SK-MEL-5 (cell line): ENCODE results near the gene KSR1. TPM values are rescaled to one million over a fixed set of nuclear protein-coding genes. Genes with fewer than 3 reads are reported as not detected.

Source experiments
- DNase-seq: peaks from one replicate; pipeline ENCODE4 v3.0.0-alpha.2; 2016; ENCODE audit warnings: low read depth, low spot score
- in situ Hi-C: cut with HindIII; loops from 2 replicates; pipeline ENCODE4 v1.10.0; 2016; ENCODE audit warnings: low sequenced_read_pairs, high pct_unique_total_duplicates, low pct_unique_long_range_greater_than_20kb
- total RNA-seq: library from RNA; depleted of rRNA; stranded (reverse); fragments of >200 nt; shearing (Covaris generic); gene quantifications from 2 replicates; pipeline ENCODE4 v1.2.3, GENCODE V29; 2014

Gene KSR1
- total RNA-seq, 1 experiment from 2014 or later: 4.4 TPM

DNA sequence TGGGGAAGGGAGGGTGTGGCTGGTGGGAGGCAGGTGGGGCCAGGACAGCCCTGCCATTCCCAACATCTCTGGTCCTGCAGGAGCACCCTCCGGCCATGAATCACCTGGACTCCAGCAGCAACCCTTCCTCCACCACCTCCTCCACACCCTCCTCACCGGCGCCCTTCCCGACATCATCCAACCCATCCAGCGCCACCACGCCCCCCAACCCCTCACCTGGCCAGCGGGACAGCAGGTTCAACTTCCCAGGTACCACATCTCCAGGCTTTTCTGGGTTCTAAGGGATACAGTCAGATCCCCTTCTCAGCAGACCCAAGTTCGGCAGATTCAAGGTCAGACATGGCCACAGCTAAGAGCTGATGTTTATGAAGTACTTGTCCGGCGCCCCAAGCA, 140.9 kb downstream of the KSR1 start:
- in situ Hi-C loops: no loop called here

DNA sequence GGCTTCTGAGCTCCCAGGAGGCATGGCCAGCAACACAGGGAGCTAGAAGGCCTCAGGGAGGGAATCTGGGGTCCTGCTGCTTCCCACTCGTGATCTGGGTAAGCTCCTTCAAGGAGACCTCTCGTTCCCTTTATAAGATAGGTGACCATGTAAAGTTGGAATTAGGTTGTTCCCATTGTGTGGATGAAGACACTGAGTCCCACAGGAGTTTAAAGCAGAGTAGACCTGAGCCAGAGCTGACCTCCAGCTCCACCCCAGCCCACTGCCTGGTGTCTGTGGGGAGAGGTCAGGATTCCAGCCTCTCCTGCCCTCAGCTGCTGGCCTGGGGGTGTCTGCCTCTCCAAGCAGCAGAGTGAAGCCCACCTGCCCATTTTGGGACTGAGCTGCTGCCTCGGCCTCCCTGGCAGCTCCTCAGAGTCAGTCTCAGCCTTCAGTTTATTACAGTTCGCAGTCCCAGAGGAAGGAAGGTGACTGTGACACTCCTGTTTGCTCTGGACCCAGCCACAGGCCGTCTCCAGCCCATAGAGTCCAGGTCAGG, 141.6 kb downstream of the KSR1 start:
- in situ Hi-C loops: no loop called here
- no peak for DNase-seq

More for the DNA sequence above, 140.9 kb downstream of the KSR1 start:
- no peak for DNase-seq

DNA sequence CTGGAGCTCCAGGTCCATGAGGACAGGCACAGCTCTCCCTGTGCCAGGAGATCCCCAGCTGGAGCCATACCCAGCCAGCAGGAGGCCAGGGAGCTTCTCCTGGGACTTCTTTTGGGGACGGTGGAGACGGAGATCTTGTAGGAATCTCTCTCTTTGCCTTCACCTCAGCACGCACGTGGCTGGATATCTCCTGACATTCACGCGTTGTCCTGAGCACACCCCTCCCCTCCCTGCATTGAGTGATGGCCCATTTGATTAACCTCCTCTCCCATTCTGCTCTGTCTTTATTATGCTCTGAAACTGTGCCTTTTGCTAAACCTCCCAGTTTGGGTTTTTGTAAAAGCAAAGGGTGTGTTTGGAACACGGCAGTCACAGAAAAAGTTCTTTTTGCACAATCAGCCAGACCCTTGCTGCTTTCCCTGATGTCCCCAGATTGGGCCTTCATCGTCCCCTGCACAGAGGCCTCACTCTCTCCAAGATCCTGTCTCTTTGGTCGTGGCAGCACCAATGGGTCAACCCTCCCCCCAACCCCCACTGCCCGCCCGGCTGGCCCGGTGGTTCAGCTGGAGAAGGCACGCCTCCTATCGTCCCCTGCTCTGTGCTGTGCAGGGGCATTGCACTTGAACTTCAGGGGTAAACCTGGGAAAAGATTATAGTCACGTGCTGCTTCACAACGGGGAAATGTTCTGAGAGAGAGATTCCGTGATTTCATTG, 142.2 kb downstream of the KSR1 start:
- in situ Hi-C loops: no loop called here
- no peak for DNase-seq

DNA sequence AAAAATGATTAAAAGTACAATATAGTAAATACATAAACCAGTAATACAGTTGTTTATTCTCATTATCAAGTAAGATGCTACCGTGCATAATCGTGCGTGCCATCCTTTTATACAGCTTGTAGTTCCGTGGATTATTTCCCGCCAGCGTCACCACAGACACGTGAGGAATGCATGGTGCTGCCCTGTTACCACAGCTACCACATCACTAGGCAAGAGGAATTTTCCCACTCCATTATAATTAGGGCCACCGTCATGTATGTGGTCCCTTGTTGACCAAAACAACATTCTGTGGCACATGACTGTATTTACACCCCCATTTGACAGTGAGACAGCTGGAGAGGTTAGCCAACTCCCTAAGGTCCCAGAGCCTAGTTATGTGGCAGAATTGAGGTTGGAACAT, 144.2 kb downstream of the KSR1 start:
- in situ Hi-C loops: no loop called here
- DNase-seq: no peak

DNA sequence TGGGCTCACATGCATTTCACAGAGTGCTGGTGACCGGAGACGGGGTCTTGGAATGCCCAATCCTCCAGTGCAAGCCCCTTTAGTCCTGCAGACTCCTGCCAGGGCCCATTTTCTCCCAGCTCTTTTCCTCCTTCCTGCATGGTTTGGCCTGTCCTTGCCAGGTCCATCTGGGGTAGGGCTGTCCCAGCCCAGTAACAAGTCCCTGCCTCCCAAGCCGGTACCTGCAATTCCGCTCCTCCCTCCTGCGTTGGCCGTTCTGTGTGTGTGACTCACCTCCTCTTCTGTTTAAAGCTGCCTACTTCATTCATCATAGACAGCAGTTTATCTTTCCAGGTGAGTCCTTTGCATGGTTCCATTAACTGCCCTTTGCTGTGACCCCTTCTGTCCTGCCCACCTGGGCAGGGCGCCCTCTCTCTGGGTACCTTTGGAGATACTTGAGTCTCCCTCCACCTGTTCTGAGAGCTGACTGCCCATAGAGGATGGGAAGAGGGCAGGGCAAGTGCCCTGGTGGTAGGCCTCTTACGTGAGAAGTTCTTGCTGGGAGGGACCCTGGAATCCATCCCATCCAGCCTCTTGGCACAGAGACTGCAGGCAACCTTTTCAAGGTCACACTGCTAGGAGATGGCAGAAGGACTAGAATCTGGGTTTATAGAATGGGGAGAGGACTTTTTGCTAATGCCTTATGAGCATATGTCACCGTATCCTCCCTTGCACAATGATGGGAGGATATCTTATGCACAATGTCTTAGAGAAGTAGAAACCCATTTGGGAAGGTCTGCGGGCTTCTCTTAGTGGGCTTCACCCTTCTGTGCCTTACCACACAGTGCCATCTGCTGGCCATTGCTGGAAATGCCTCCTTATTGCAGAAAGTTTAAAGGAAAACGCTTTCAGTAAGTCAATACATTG, 145.1 kb downstream of the KSR1 start:
- peak; percentile 79 for DNase-seq
- in situ Hi-C loops: no loop called here

DNA sequence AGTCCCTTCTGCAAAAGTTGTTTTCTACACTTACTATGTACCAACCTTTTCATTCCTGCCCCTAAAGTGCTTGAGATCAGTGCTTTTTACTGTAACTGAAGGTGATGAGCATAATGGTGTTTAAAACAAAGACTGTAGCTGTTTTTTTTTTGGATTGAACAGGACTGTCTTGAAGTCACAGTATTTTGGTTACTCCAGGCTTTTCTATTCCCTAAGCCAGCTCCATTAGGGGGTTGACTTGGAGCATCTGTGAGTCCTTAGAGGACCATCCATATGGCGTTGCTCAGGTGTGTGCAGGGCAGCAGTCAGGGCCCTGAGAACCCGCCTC, 145.7 kb downstream of the KSR1 start:
- in situ Hi-C loops: no loop called here
- DNase-seq: no peak

DNA sequence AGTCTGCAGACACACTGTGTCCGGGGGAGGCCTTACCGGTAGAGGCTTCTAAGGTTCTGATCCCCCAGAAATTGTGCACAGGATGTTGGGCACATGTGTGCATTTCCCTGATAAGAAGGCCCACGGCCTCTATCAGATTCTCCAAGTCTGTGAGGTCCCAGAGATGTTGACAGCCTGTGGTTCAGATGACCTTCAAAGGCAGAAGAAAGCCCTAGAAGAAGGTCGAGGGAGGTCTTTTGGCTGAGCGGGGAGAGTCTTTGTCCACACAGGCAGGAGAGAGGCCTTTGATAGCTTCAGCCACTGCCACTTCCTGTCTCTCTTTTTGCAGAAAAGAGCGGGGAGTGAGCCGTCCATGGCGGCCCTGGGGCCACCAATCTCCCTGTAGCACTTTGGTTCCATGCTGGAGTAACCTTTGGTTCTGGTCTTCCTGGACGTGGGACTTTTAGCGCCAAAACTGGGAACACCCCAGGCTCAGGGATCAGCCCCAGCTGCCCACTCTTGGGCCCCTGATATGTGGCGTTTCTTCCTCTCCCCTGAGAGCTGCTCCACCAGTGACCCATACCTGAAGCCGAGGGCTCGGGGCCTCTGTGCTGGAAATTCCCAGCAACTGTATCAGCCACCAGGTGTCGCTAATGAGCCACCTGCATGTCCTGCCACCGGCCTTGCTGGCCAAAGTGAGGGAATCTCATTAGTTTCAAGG, 146.6 kb downstream of the KSR1 start:
- in situ Hi-C loops: no loop called here
- peak; percentile 76 for DNase-seq

DNA sequence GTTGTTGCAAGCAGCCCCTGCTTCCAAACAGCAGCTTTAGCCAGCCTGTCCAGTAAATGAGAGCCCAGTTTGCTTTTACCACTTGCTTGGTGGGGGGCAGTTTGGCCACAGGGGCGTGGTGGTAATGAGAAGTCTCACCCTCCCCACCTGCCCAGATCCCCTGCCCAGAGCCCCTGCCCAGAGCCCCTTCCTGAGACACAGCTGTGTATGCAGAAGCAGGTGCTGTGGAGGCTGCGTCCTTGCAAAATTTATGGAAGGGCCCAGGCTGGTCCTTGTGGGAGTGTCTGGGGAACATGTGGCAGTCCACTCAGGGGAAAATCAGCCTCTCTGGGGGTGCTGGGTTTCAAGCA, 147.1 kb downstream of the KSR1 start:
- no peak for DNase-seq
- in situ Hi-C loops: no loop called here

DNA sequence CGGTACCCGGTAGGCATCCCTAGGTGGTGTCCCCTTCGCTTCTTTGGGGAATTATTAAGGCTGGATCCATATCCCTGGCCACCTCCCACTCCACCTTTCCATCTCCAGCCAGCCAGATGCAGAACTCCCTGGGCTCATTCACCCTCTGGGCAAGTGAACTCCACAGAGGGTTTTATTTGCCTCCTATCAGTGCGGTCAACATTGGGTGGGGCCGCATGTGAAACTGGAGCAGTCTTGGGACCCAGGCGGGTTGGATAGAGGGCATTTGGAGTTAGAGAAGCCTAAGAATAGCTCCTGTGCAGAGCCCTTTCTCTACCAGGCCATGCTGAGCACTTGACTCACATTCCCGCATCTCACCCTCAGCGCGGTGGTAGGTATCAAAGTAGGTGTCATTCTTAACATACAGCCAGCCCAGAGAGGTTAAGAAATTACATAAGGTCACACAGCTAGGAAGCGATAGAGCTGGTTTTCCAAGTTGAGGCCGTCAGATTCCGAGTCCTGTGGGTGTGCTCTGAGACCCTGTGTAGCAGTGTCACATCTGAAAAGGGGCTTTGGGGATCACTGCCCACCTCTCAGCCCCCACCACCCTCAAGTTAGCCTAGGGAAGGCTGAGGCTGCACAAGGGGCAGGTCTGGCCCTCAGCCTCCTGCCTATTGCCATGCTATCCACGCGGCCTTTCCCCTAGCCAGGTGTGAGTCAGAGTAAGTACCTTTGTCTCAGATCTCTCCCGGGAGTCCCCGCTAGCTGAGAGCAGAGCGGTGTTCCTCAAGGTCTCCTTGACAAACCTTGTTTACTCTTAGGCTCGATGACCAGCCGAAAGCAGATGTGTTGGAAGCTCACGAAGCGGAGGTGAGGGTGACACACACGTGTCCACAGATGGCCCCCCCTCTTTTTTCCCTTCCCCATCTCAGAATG, 147.9 kb downstream of the KSR1 start:
- in situ Hi-C loops: no loop called here
- no peak for DNase-seq

DNA sequence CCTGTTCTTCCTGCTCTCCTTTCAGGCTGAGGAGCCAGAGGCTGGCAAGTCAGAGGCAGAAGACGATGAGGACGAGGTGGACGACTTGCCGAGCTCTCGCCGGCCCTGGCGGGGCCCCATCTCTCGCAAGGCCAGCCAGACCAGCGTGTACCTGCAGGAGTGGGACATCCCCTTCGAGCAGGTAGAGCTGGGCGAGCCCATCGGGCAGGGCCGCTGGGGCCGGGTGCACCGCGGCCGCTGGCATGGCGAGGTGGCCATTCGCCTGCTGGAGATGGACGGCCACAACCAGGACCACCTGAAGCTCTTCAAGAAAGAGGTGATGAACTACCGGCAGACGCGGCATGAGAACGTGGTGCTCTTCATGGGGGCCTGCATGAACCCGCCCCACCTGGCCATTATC, 149.2 kb downstream of the KSR1 start:
- in situ Hi-C loops: no loop called here

DNA sequence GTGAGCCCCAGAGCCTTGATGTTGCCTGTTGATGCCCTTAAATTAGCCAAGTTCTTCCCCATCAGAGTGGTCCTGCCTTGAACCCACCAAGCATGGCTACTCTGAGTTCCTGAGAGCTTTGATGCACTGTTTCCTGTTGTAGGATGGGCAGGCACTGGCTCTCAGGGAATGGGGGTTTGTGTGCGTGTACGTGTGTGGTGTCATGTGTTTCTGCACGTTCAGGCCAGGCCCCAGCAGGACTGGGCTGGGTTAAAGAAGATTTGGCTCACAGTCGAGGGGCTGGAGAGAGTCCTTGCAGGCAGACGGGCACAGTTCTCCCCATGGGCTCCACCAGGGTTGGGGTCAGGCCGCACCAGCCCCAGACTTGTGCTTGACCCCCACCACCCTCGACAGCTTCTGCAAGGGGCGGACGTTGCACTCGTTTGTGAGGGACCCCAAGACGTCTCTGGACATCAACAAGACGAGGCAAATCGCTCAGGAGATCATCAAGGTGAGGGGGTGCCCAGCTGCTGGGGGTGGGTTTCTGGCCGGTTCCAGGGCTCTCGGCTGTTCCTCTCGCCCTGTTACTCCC, 151.4 kb downstream of the KSR1 start:
- in situ Hi-C loops: no loop called here
- no peak for DNase-seq

More for the DNA sequence above, 149.2 kb downstream of the KSR1 start:
- DNase-seq: no peak

DNA sequence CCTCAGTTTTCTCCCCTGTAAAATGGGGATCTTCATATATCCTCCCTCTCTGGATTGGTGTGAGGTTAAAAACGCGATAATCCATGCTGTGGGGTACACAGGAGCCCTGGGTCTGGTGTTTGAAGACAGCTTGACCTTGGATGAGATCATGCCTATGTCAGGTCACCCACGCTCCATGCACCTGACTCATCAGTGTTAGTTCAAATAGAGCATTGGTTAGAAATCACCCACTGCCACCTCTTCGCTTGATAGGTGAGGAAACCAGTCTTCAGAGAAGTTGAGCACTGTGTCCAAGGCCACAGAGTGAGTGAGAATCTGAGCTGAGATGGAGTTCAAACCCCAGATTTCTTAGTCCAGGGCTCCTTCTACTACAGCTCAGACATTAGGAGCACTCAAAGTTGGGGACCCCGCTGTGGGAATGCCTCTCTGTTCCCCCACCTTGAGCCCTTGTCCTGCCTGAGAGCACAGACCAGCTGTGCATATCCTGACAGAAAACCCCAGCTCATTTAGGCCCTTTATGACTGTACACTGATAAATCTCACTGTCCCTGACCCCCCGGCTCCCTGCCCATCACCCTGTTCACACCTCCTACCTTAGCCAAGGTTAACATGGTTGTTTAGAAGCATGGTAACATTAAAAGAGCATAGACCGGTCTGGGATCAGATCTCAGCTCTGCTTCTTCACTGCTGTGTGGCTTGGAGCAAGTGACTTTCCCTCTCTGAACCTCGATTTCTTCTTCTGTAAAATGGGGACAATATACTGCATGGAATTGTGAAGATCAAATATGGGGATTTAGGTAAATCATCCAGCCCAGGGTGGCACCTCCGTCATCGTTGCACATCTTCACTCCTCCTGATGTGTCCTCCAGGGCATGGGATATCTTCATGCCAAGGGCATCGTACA, 152.3 kb downstream of the KSR1 start:
- DNase-seq: no peak
- in situ Hi-C loops: no loop called here

DNA sequence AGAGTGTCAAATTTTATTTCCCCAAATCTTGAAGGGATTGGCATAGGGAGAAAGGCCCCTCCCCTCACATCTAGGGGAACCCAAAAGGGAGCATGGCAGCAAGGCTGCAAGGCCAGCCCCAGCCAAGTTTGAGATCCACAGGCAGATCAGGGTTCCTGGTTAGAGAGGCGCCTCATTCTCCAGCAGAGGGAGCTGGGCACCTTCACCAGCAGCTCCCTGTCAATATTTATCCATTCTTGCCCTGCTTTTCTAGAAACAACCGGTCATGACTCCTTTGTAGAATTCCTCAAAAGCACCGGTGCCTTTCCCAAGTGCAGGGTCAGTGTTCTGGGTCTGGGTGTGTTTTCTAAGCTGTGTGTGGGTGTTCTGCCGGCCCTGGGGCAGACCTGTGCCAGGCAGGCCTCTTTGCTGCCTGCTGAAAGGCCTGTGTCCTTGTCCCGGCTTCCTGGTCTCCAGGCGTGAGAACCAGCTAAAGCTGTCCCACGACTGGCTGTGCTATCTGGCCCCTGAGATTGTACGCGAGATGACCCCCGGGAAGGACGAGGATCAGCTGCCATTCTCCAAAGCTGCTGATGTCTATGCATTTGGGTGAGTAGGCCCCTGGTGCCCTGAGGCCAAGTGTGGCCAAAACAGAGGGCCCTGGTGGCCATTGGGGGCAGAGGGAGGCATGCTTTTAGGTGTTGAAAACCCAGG, 153.5 kb downstream of the KSR1 start:
- DNase-seq: peak; percentile 61
- in situ Hi-C loops: no loop called here

DNA sequence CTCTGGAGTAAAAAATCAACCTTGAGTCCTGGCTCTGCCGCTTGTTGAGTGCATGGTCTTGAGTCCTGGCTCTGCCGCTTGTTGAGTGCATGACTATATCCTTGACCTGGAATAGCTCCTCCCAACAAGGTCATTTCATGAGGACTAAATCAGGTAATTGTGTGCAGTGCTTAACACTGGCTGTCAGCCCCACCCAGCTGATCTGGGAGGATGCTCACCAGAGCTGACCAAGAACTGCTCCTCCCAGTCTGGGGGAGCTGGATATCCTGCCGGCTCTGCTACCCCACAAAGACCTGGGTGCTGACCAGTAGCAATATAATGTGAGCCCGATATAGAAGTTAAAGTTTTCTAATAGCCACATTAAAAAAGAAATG, 154.0 kb downstream of the KSR1 start:
- in situ Hi-C loops: no loop called here
- no peak for DNase-seq

DNA sequence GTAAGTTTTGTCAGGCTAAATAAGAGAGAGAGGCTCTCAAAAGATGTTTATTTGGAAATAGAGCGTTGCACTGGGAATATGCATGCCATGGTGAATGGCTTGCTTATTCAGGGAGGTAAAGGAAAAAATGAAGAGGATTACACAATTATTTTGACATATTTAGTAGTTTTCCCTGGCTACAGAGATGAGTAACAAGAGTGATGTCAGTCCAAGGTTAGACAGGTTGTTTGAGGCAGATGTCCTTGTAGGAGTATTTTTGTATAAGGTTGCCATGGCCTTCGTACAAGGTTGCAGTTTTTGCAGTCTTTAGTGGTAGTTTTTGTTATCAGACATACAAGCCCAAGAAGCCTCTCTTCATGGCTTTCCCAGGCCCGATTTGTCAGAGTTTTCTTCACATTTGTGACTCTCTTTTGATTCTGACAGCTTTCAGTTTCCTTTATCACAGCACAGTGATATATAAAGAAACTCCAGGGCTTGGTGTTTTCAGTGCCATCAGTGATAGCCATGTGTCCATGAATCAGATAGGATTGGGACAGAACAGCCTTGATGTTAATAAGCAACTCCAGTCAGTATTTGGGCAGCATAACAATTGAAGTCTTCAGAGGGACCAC, 156.0 kb downstream of the KSR1 start:
- DNase-seq: no peak
- in situ Hi-C loops: no loop called here
